AG09319 (cell line): Measurements from ENCODE around the gene RTKN.
A peak's percentile ranks its signal among the peaks of the same experiment; 100 is the strongest.
"Not testable (repeated sequence)": the region's sequence is repeated elsewhere in the genome, so short reads cannot be mapped to it uniquely, and the experiment has no call there.

Experiments
- DNase-seq: peaks from one replicate; pipeline ENCODE4 v3.0.0-alpha.2; 2010; ENCODE audit warnings: low read depth; ENCODE audit errors: extremely low read depth
- TF ChIP-seq, protein P1 (sequence below): IDR thresholded peaks from 2 replicates; pipeline ENCODE4 v1.5.1; 2011; ENCODE audit warnings: low read depth, mild to moderate bottlenecking, inconsistent platforms, low read length, moderate library complexity

The RTKN gene

GRCh38 chr2:74424139-74424992, 17.4 kb downstream of the RTKN start:
- TF ChIP-seq, protein P1, sequence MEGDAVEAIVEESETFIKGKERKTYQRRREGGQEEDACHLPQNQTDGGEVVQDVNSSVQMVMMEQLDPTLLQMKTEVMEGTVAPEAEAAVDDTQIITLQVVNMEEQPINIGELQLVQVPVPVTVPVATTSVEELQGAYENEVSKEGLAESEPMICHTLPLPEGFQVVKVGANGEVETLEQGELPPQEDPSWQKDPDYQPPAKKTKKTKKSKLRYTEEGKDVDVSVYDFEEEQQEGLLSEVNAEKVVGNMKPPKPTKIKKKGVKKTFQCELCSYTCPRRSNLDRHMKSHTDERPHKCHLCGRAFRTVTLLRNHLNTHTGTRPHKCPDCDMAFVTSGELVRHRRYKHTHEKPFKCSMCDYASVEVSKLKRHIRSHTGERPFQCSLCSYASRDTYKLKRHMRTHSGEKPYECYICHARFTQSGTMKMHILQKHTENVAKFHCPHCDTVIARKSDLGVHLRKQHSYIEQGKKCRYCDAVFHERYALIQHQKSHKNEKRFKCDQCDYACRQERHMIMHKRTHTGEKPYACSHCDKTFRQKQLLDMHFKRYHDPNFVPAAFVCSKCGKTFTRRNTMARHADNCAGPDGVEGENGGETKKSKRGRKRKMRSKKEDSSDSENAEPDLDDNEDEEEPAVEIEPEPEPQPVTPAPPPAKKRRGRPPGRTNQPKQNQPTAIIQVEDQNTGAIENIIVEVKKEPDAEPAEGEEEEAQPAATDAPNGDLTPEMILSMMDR, result no peak
- DNase-seq, result no peak

GRCh38 chr2:74423231-74424095, 18.3 kb downstream of the RTKN start:
- TF ChIP-seq, protein P1, result no peak
- no peak for DNase-seq

DNA sequence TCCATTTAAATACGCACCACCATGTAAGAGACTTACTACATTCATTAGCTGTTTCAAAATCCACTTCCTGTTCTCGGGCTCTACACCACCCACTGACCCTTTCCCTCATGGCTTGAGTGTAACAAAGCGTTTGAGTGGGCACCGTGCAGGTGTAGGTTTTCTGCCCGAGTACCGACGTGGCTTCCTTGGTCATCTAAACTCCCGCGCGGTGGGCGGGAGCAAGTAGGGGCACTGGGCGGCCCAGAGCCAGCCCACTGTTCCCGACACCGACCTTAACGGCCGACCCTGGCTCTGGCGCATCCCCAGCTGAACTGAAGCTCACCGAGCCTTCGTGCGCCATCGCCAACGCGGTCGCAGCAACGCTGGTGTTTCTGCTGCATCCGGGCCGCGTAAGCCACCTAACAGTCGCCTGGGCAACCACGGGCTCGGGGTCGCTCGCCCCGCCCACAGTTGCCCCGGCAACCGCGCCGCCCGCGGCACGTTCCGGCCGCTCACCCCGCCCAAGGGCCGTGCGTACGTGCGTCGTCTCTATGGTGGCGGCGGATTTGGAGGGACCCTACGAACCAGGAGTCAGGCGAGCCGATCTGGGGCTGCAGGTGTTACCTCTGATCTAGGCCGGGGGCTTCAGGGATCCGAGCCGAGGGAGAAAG, 20.4 kb downstream of the RTKN start, which contains the start of the genes C2orf81 and WDR54:
Gene C2orf81, minus strand, starts transcription at position 399 of the 650 bp plus-strand sequence. Its CDS starts 59 bp downstream, at position 340.
Gene WDR54, plus strand, starts transcription at position 510 of the 650 bp plus-strand sequence. CDS start 424 bp downstream, outside the sequence.
- DNase-seq, result peak; percentile 69
- TF ChIP-seq, protein P1, result no peak

GRCh38 chr2:74420443-74421103, 21.2 kb downstream of the RTKN start:
- DNase-seq, result not testable (repeated sequence)

- TF ChIP-seq, protein P1, result no peak
- DNase-seq, result no peak
These were observed 21.7 kb downstream of the RTKN start for GRCh38 chr2:74420006-74420405.

GRCh38 chr2:74419345-74419744, 22.4 kb downstream of the RTKN start:
- DNase-seq, result no peak
- TF ChIP-seq, protein P1, result no peak

DNA sequence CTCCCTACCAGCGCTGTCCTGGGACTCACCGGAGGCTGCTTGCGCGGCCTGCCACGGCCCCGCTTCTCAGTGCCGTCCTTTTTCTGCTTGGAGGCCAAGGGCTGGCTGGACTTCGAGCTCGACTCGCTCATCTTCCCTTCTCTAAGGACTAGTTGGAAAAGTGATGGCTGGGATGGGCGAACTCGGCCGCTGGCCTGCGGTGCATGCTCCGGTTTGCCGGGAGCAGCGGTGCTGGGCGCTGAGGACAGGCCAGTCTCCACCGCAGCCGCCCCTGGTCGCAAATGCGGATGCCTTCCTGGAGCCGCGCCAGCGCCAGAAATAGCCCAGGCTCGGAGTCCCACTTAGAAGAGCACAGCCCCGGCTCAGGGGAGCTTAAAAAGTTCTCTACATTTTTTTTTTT, 23.4 kb downstream of the RTKN start:
- DNase-seq, result no peak
- TF ChIP-seq, protein P1, result no peak
